IPS-18c (cell line): ENCODE results near the gene SND1.
"Not testable (repeated sequence)": the region's sequence is repeated elsewhere in the genome, so short reads cannot be mapped to it uniquely, and the experiment has no call there.

Experiments used
- H3K4me3 ChIP-seq: 2 replicates; pipeline ENCODE4 v1.7.0; 2013; ENCODE audit warnings: low read depth, mild to moderate bottlenecking, low read length, moderate library complexity; ENCODE audit not compliant: insufficient read depth
- H3K9me3 ChIP-seq: one replicate; pipeline ENCODE4 v1.6.1; 2013; ENCODE audit warnings: mild to moderate bottlenecking, low read length, moderate library complexity; ENCODE audit not compliant: control insufficient read depth, insufficient read depth

SND1 gene

DNA sequence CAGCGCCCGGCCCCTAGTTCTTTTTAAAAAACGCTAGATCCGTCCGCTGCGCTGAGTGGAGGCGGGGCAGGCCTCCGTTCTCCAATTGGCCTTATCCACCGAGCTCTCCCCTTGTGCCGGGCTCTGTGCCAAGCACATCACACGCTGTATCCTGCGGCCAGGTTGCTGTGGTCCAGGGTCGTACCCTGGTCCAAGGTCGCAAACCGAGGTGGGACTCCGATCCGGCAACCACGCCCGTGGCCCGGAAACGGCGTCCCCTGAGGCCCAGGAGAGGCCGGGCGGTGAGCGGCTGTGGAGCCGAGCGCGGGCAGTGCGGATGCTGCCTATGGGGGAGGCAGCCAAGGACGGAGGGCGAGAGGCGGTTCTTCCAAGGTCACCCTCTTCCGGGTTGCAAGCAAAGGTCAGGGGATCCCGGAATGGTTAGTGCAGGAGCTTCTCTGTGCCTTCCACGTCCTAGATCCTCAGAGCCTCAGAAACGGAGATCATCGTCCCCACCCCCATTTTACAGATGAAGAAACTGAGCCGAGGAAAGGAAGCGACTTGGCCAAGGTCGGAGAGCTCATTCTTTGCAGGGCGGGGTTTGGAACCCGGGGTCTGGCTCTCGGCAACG lies 451.6 kb downstream of the SND1 start:
- H3K4me3 ChIP-seq, result peak overlapping the region; percentile 38; the same call in 1 of the 2 replicates
- no peaks in the 10 kb centered on the region for H3K9me3 ChIP-seq

DNA sequence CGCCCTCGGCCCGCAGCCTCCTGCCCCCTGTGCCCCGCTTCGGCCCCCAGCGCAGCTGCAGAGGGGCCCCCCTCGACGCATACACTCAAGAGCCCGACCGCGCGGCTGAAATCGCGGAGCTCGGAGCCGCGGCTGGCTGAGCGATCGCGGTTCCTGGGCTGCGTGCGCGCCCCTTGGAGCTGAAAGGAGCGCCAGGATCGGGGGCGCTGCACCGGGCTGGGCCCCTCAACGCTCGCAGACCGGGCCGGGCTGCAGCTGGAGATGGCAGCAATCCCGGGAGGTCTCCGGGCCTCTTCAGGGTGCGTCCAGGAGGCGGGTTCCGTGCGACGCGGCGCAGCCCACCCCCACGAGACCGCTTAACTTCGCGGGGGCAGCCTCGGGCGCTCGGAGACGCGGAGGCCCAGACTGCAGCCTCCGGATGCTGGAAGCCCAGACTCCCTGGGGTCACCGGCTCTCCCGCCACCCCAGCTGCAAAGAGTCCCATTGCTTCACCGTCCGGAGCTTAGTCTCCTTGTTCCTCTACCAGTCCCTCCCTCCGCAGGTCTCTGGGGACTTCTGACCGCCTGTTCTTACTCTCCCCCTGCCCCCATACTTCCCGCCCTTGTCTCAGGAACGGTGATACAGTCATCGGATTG lies 452.2 kb downstream of the SND1 start:
- Histone ChIP-seq H3K4me3 (peak overlapping the region; percentile 38; the same call in 1 of the 2 replicates), H3K9me3 (no peaks in the 10 kb centered on the region)

GRCh38 chr7:128105228-128106022 lies 453.4 kb downstream of the SND1 start:
- Histone ChIP-seq H3K9me3 (no peaks in the 10 kb centered on the region), H3K4me3 (no peak overlapping the region)

DNA sequence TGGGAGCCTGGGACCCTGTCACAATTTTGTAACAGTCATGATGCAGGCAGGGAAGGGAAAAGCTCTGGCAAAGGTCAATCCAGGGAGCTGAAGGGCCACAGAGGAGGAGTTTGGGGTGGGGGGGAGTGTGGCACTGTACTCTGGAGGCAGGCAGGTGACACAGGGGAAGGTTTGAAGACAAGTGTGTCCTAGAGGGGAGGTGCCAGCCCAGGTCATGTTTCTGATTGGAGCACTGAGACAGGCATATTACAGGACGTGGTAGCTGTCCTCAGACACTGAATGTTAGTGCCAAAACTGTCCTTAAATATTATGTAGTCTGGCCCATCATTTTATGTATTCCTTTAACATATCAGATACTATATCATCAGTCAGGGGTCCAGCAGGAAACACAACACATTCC lies 454.8 kb downstream of the SND1 start:
- H3K9me3 ChIP-seq, result no peaks in the 10 kb centered on the region
- no peak overlapping the region for H3K4me3 ChIP-seq

DNA sequence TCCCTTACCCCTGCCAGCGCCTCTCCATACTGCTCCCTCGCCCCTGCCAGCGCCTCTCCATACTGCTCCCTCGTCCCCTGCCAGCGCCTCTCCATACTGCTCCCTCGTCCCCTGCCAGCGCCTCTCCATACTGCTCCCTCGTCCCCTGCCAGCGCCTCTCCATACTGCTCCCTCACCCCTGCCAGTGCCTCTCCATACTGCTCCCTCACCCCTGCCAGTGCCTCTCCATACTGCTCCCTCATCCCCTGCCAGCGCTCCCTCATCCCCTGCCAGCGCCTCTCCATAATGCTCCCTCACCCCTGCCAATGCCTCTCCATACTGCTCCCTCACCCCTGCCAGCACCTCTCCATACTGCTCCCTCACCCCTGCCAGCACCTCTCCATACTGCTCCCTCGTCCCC lies 455.5 kb downstream of the SND1 start:
- not testable (repeated sequence) for H3K9me3 ChIP-seq

DNA sequence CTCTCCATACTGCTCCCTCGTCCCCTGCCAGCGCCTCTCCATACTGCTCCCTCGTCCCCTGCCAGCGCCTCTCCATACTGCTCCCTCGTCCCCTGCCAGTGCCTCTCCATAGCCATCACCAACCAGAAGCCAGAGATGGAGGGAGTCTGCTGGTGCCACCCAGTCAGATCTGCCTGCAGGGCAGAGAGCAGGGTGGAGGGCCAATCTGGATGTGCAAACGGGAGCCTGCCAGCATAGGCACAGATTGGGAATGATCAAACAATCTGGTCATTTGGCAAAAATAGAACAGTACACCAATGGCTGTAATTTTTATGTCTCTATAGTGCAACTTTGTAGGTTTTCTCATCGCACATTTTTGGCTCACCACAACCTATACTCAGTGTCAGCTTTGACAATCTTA lies 456.1 kb downstream of the SND1 start:
- Histone ChIP-seq H3K9me3 (no peaks in the 10 kb centered on the region), H3K4me3 (no peak overlapping the region)

More for the DNA sequence above, 455.5 kb downstream of the SND1 start:
- H3K4me3 ChIP-seq, result not testable (repeated sequence)

DNA sequence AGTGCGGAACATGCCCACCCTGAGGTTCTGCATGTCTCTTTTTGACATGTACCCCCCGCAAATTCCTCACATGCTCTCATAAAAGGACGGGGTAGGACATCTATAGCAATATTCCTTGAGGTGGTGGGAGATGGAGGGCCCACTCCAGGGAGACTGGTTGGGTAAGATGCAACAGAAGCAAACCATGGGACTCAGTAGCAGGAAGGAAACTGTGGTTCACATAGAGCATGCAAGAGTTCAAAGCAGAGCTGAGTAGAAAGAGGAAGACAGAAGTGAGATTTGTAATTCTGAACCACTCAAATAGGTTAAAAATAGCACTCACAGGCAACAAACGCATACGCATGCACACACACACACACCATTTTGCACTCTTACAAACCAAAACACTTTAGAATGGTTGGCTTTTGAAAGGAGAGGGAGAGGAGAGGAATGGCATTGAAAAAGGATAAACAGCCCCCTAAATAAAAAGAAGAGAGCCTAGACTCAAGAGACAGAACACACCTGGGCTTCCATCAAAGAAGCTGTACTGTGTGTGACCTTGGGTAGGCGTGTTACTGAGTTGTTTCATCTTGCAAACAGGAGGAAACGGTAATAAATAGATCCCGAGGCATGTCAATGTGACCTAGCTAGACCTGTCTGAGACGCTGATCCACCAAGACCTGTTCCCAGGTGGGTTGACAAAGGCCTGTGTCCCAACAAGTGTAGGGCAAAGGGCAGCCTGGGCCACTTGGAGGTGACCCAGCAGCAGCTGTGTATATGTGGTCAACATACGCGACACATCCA lies 456.8 kb downstream of the SND1 start:
- no peaks in the 10 kb centered on the region for H3K9me3 ChIP-seq
- no peak overlapping the region for H3K4me3 ChIP-seq

DNA sequence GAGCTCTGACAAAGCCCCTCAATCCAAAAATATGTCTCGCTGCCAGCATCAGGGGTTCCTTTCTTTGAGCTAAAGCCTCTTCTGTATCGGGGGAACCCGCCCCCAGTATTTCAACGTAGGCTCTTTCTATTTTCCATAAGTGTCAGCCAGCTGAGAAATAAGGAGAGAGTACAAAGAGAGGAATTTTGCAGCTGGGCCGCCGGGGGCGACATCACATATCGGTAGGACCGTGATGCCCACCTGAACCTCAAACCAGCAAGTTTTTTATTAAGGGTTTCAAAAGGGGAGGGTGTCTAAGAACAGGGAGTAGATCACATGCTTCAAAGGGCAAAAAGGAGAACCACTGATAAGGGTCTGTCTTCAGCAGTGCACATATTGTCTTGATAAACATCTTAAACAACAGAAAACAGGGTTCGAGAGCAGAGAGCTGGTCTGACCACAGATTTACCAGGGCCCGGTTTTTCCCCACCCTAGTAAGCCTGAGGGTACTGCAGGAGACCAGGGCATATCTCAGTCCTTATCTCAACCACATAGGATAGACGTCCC lies 457.5 kb downstream of the SND1 start:
- not testable (repeated sequence) for H3K9me3 ChIP-seq, H3K4me3 ChIP-seq

DNA sequence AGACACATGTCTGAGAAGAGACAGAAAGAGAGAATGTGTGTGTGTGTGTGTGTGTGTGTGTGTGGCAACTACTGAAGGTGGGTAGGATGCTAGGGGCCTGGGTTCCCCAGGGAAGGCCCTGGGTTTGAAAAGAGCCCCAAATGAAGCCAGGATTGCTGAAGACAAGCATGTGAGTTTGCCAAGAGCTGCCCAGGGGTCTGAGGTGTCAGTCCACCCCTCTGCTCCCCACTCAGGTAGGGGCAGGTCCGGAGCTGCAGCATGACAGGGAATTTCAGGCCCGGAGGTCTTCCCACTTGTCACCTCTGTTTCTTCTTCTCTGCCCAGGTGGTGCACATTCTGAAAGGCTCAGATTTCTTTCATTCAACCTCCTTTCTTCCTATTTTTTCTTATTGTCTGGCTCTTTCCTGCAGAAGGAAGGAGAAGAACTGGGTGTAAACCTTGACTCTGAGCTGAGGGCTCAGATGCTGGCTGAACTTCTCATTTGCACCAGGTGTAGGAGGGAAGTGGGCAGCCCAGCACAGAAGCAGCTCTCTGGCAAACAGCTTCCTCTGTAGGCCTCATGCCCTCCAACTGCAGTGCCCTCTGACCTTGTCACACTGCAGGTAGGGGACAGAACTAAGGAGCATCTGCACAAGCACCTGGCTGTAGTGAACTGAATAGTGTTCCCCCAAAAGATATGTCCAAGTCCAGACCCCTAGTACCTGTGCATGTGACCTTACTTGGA lies 458.8 kb downstream of the SND1 start:
- H3K4me3 ChIP-seq, result no peak overlapping the region
- no peaks in the 10 kb centered on the region for H3K9me3 ChIP-seq

DNA sequence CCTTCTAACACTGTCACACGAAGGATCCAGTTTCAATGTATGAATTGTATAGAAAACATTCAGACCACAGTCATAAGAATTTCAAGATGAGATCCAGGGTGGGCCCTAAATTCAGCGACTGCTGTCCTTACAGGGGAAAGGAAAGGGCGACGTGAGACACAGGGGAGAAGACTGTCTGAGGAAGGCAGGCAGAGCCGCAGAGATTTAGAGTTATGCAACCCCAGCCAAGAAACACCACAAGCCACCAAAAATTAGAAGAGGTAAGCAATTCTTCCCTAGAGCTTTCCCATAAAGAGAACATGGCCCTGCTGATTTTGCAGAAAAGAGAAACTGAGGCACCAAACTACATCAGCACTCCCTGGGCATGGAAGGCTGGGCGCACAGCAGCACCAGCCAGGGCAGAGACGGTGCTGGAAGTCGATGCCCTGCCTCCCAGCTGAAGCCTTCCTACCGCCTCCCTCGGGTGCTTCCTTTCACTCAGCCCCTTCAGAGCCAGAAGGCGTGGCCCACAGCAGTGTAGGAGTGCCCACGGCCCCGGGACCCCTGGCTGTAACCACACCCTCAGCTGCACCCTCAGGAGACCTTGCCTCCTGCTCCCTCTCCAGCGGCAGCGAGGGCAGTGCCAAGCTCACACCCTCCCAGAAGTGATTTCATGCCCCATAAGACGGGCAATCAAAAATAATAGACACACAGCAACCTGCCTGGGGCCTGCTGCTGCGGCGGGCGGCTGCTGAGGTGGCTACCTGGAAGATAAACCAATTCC lies 460.2 kb downstream of the SND1 start:
- Histone ChIP-seq H3K4me3 (no peak overlapping the region), H3K9me3 (no peaks in the 10 kb centered on the region)

GRCh38 chr7:128112781-128113221 lies 460.8 kb downstream of the SND1 start:
- Histone ChIP-seq H3K4me3 (no peak overlapping the region), H3K9me3 (no peaks in the 10 kb centered on the region)

DNA sequence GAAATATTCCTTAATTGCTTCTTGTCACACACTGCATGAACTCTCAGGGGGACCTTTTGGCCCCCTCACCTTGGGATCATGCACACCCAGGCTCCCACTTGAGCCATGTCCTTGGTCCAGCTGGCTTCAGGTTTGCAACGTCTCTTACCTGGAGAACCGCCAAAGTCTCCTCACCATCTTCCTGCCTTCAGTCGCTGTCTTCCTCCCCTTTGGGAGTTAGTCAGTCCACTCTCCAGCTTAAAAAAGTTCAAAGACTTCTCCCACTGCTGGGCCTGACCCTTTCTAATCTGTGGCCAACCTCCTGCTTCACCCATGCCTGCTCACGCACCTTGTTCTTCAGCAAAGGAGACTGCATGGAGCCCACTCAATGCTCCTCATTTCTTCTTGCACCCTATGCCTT lies 461.8 kb downstream of the SND1 start:
- no peak overlapping the region for H3K4me3 ChIP-seq
- H3K9me3 ChIP-seq, result no peaks in the 10 kb centered on the region

GRCh38 chr7:128114806-128115205 lies 462.8 kb downstream of the SND1 start:
- Histone ChIP-seq H3K9me3 (no peaks in the 10 kb centered on the region), H3K4me3 (no peak overlapping the region)

DNA sequence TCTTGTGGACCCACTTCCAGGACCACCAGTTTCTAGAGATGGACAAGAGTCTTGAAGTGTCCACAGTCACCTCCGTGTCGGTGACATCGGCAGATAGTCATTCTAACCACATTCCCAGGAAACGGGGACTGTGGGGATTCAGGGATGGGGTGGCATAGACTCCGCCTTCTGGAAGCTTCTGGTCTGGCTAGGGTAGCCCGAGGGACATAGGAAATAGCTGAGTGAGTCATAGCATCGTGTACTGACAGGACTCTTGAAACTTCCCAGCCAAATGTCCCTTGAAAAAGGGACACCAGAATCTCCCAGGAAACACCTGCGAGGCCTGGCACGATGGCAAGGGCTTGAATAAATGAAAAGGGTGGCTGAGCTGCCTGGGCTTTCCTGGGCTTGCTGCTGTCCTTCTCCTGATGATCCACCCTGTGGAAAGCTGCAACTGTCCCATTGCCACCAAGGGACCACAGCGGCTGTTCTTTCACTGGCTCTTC lies 463.4 kb downstream of the SND1 start:
- no peaks in the 10 kb centered on the region for H3K9me3 ChIP-seq
- H3K4me3 ChIP-seq, result no peak overlapping the region

DNA sequence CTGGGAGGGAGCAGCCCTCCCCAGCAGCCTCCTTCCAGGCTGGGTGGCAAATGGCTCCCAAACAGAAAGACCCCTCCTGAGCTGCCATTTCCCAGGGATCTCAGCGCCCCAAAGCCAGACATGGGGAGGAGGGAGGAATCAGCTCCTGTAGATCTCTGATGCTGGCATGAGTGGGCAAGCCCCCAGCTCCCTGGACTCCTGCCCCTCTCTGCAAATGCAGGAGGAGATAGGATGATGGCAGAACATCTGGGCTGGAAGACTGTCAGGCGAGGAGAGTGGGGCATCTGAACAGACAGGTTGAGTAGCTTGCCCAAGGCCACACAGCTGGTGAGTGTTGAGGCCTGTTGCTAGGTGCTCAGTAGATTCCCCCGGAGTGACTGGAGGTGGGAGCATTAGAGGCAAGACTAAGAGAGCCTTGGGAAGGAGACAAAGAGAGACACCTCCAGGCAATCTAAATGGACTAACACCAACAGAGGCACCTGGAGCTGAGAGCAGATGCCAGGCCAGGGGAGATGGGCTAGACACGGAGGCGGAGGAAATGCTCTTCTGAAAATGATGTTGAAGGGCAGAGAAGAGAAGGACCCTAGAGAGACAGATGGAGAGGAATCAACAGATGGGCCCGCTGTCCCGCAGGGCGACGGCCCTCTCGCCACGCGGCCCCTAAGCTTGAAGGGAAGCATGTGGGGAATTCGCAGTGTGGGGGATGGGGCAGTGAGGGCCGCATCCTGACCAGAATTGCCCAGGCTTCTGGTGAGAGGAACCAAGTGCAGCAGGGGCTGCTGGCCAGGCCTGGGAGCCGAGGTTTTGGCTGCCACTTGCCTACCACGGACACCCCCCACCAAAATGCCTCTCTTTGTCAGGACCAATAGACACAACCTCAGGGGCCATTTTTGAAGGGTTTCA lies 464.1 kb downstream of the SND1 start:
- Histone ChIP-seq H3K4me3 (no peak overlapping the region), H3K9me3 (no peaks in the 10 kb centered on the region)
